Effector memory CD4-positive, alpha-beta T cell (primary cell): ENCODE measurements around the gene SP6.

Experiments used
- DNase-seq, 3 donors: peaks; one replicate each; pipeline ENCODE4 v3.0.0-alpha.2; 2020
- H3K27ac ChIP-seq: 2 replicates; pipeline ENCODE4 v1.7.0; 2013; ENCODE audit warnings: mild to moderate bottlenecking, low read length, moderate library complexity; ENCODE audit not compliant: insufficient read depth, poor library complexity, severe bottlenecking
- H3K27me3 ChIP-seq: replicated peaks from 2 replicates; pipeline ENCODE4 v1.7.0; 2013; ENCODE audit warnings: mild to moderate bottlenecking, low read length; ENCODE audit not compliant: insufficient read depth, control insufficient read depth, poor library complexity, severe bottlenecking
- H3K36me3 ChIP-seq: 2 replicates; pipeline ENCODE4 v1.7.0; 2013; ENCODE audit warnings: mild to moderate bottlenecking, low read length, moderate library complexity; ENCODE audit not compliant: control insufficient read depth, insufficient read depth
- H3K4me1 ChIP-seq: 2 replicates; pipeline ENCODE4 v1.7.0; 2013; ENCODE audit warnings: low read length, mild to moderate bottlenecking; ENCODE audit not compliant: control insufficient read depth, insufficient read depth, poor library complexity, severe bottlenecking
- H3K4me3 ChIP-seq: 2 replicates; pipeline ENCODE4 v1.7.0; 2013; ENCODE audit warnings: low read length, low read depth, mild to moderate bottlenecking; ENCODE audit not compliant: insufficient read depth, poor library complexity, severe bottlenecking
- H3K9me3 ChIP-seq: 2 replicates; pipeline ENCODE4 v1.7.0; 2013; ENCODE audit warnings: mild to moderate bottlenecking, low read length, moderate library complexity; ENCODE audit not compliant: control insufficient read depth

SP6 gene

DNA sequence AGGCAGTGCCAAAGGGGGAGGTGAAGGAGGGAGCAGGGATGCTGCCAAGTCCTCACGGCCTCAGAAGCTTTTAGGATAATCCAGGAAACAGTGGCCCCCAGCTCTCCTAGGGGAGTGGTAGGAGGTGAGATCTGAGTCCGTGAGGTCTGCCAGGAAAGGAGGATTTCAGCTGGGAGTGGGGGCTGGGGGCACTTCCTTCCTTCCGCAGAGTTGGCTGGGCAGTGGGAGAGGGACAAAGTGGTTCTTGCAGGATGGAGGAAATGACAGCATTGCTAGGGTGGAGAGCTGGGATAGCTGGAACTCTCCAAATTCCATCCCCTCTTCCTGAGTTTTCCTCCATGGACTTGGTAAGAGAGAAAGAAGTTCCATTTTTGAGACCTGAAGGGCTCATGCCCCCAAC is 4.8 kb upstream of the SP6 start:
- no peak for DNase-seq
- Histone ChIP-seq H3K9me3 (no peaks in the 10 kb centered on the region), H3K27ac (no peak overlapping the region), H3K4me1 (peaks cover 15% of the 10 kb centered on the region), H3K4me3 (no peak overlapping the region), H3K27me3 (peaks cover 16% of the 10 kb centered on the region), H3K36me3 (no peaks in the 10 kb centered on the region)

DNA sequence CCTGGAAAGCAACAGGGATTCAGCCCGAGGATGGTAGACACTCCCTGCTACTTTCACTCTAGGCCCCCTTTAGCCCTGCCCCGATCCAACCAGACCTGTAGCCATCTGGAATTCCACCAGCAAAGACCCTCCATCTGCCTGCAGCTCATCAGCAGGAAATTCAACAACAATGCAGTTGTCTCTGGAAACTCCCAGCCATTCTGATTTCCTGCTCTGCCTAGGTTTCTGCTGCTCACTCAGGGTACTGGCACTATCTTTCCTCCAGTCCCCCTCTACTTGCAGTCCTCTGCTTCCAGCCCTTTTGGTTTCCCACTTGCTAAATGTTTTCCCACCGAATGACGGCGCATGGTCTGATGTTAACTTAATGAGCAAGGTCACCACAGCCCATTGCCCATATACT is 2.7 kb upstream of the SP6 start:
- H3K4me3 ChIP-seq, result no peak overlapping the region
- H3K36me3 ChIP-seq, result no peaks in the 10 kb centered on the region
- no peak for DNase-seq
- H3K27ac ChIP-seq, result no peak overlapping the region
- no peaks in the 10 kb centered on the region for H3K9me3 ChIP-seq
- peaks cover 23% of the 10 kb centered on the region for H3K4me1 ChIP-seq
- peaks cover 35% of the 10 kb centered on the region for H3K27me3 ChIP-seq

DNA sequence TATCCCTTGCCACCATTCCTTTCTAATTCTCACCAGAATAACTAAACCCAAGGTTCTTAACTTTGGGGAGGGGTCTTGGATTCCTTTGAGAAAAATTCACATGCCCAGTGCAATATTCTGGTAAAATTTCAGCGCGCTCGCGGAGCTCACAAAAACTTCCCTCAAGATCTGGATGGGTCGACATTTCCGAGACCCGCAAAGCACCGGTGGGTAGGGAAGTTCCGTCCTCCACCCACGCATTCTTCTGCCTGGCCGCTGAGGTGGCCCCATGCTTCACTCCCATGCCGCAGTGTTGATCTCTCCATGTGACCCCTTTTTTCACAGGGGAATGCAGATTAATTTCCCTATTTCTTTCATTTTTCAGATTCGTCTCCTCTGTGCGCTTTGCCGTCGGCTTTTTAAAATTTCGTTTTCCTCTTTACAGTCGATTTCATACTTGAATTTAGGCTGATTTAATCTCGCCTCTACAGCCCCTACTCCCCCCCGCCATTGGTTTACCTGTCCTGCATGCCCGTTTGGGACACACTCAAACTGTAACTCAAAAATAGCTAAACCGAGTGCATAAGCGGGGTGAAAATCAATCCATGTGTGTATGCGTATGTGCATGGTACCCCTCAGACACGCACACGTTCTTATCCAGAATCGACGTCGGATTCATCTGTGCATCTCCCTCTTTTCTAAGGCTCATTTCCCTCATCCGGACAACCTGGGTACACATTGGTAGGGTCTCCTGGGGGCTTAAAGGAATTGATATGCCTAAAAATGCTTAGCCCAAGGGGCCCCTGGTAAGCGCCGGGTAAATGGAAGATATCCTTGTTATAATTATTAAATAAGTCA is 1.4 kb upstream of the SP6 start:
- Histone ChIP-seq H3K27ac (no peak overlapping the region), H3K27me3 (peaks cover 46% of the 10 kb centered on the region), H3K4me3 (no peak overlapping the region), H3K36me3 (no peaks in the 10 kb centered on the region), H3K4me1 (peaks cover 27% of the 10 kb centered on the region), H3K9me3 (no peaks in the 10 kb centered on the region)
- no peak for DNase-seq

- no peak for DNase-seq
- Histone ChIP-seq H3K9me3 (no peaks in the 10 kb centered on the region), H3K4me1 (peaks cover 33% of the 10 kb centered on the region), H3K4me3 (no peak overlapping the region), H3K36me3 (no peaks in the 10 kb centered on the region), H3K27ac (no peak overlapping the region), H3K27me3 (peaks cover 52% of the 10 kb centered on the region)
These were observed 775 bp upstream of the SP6 start for GRCh38 chr17:47851764-47852112.

- peaks cover 64% of the 10 kb centered on the region for H3K27me3 ChIP-seq
These were observed 631 bp downstream of the SP6 start for GRCh38 chr17:47850373-47850691.

DNA sequence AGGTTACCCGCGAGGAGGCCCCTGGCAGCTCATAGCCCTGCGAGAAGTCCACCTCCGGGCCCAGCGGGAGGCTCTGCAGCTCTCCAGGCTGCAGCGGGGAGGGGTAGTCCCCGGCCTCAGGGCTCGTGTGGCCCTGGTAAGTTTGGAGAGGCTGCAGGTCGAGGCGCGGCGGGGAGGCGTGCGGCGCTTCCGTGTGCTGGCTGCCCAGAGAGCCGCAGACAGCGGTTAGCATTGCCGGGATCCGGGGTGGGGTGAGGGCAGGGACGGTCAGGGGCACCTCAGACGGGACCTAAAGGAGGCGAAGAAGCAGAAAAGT is 2.8 kb downstream of the SP6 start:
- Histone ChIP-seq H3K4me1 (peaks cover 33% of the 10 kb centered on the region), H3K27ac (no peak overlapping the region), H3K27me3 (peaks cover 73% of the 10 kb centered on the region), H3K36me3 (no peaks in the 10 kb centered on the region), H3K9me3 (no peaks in the 10 kb centered on the region), H3K4me3 (no peak overlapping the region)
- DNase-seq, result no peak

More at GRCh38 chr17:47850373-47850691, 631 bp downstream of the SP6 start:
- no peak overlapping the region for H3K27ac ChIP-seq
- no peak for DNase-seq
- no peaks in the 10 kb centered on the region for H3K9me3 ChIP-seq
- peaks cover 33% of the 10 kb centered on the region for H3K4me1 ChIP-seq
- no peaks in the 10 kb centered on the region for H3K36me3 ChIP-seq
- H3K4me3 ChIP-seq, result peak overlapping the region; percentile 42

DNA sequence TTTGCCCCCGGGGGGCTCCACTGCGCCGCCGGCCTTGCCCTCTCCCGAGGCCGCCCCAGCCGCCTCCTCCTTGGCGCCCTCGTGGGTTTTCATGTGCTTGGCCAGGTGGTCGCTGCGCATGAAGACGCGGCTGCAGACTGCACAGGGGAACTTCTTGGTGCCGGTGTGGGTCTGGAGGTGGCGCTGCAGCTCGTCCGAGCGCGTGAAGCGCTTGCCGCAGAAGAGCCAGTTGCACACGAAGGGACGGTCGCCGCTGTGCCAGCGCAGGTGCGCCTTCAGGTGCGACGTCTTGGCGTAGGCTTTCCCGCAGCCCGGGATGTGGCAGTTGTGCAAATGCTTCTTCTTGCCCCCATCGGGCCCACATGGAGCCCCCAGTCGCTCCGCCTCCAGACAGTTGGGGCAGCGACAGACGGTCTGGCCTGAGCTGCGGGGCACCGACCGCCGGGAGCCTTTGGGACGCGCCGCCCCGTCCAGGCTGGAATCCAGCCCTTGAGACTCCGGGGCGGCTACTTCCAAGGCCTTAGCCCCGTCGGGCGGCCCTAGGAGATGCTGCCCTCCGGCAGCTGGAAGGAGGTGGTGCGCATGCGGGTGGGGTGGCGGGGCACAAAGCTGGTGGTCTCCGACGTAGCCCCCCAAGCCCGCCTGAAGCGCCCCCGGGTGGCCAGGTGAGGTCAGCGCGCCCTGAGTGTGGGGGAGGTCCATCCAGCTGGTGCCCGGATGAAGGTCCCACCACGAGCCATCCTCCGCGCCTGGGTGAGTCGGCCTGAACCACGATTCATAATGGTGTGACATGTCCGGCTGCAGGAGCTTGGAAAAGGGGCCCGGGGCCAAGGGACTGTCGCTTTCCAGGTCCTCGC is 3.4 kb downstream of the SP6 start:
- H3K36me3 ChIP-seq, result no peaks in the 10 kb centered on the region
- H3K9me3 ChIP-seq, result no peaks in the 10 kb centered on the region
- DNase-seq, result no peak
- no peak overlapping the region for H3K27ac ChIP-seq
- peaks cover 35% of the 10 kb centered on the region for H3K4me1 ChIP-seq
- H3K27me3 ChIP-seq, result peaks cover 68% of the 10 kb centered on the region
- H3K4me3 ChIP-seq, result no peak overlapping the region

GRCh38 chr17:47846716-47847340 is 4.1 kb downstream of the SP6 start:
- Histone ChIP-seq H3K27me3 (peaks cover 65% of the 10 kb centered on the region), H3K9me3 (no peaks in the 10 kb centered on the region), H3K4me3 (no peak overlapping the region)

GRCh38 chr17:47845716-47846075 is 5.3 kb downstream of the SP6 start:
- Histone ChIP-seq H3K36me3 (no peaks in the 10 kb centered on the region), H3K27me3 (peaks cover 57% of the 10 kb centered on the region), H3K9me3 (no peaks in the 10 kb centered on the region), H3K27ac (no peak overlapping the region), H3K4me3 (no peak overlapping the region), H3K4me1 (peaks cover 31% of the 10 kb centered on the region)
- no peak for DNase-seq

More at GRCh38 chr17:47846716-47847340, 4.1 kb downstream of the SP6 start:
- Histone ChIP-seq H3K4me1 (peaks cover 31% of the 10 kb centered on the region), H3K27ac (no peak overlapping the region), H3K36me3 (no peaks in the 10 kb centered on the region)
- no peak for DNase-seq
